Measurements from ENCODE around the gene MYO10. TPM values are rescaled to one million over a fixed set of nuclear protein-coding genes. Genes with fewer than 3 reads are reported as not detected.

MYO10 gene
- total RNA-seq, 2 donors from 2014 or later, result 24.7 to 77.0 TPM

DNA sequence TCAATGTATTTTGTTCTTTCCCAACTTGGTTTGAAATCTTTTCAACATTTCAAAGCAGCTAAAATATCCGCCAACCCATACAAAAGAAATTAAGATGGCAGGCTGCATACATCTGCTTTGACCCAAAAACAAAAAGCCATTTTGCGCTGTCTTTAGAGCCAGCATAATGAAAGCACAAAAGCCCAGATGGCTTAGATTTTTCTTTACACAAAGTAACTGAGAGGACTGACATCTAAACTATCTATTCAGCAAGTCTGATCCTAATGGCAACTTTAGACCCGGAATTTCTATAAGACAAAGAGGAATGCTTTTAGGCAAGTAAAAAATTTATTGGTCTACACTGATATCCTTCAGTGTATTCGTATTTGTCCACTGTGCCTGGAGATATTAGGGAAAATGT lies 86.3 kb downstream of the MYO10 start:
- TF ChIP-seq POLR2A (IDR thresholded peaks at IDR 0.05) (no peak), POLR2AphosphoS5 (IDR thresholded peaks at IDR 0.05) (no peak)
- TF ChIP-seq, protein P1, sequence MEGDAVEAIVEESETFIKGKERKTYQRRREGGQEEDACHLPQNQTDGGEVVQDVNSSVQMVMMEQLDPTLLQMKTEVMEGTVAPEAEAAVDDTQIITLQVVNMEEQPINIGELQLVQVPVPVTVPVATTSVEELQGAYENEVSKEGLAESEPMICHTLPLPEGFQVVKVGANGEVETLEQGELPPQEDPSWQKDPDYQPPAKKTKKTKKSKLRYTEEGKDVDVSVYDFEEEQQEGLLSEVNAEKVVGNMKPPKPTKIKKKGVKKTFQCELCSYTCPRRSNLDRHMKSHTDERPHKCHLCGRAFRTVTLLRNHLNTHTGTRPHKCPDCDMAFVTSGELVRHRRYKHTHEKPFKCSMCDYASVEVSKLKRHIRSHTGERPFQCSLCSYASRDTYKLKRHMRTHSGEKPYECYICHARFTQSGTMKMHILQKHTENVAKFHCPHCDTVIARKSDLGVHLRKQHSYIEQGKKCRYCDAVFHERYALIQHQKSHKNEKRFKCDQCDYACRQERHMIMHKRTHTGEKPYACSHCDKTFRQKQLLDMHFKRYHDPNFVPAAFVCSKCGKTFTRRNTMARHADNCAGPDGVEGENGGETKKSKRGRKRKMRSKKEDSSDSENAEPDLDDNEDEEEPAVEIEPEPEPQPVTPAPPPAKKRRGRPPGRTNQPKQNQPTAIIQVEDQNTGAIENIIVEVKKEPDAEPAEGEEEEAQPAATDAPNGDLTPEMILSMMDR (IDR thresholded peaks at IDR 0.05), result no peak
- no peak overlapping the region for H3K4me3 ChIP-seq
- no peaks in the 10 kb centered on the region for H3K9me3 ChIP-seq
- H3K27me3 ChIP-seq (replicated peaks; ENCODE audit: insufficient read depth), result no peaks in the 10 kb centered on the region
- no peaks in the 10 kb centered on the region for H3K4me1 ChIP-seq (replicated peaks)
- H3K36me3 ChIP-seq, result no peaks in the 10 kb centered on the region
- whole genome bisulfite sequencing, result 78% methylated on average over 4 of the region's 4 CpGs
- no peak overlapping the region for H3K27ac ChIP-seq
- intact Hi-C loops (cut with DNase I), result no loop called here
- DNase-seq (ENCODE audit: low spot score), result no peak

DNA sequence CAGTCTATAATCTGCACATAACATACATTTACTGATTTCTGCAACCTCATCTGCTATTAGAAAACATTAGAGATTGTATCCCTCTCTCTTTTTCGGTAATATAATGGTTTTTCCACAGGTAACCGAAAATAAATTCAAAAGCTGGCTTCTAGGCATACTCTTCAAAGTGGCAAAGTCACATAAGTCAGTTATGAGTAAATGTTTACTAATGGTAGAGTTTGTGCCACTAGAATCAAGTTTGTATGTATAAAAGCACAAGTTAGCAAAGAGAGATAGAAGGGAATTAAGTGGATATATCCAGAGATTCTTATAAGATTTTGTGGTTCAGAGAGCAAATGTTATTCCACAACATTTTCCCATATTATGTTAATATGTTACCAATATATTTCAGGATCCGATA lies 86.9 kb downstream of the MYO10 start:
- DNase-seq (ENCODE audit: low spot score), result no peak
- Histone ChIP-seq H3K4me3 (no peak overlapping the region), H3K27me3 (replicated peaks; ENCODE audit: insufficient read depth) (no peaks in the 10 kb centered on the region), H3K4me1 (replicated peaks) (no peaks in the 10 kb centered on the region), H3K36me3 (no peaks in the 10 kb centered on the region), H3K9me3 (no peaks in the 10 kb centered on the region), H3K27ac (no peak overlapping the region)
- 86% methylated on average over 3 of the region's 3 CpGs for WGBS
- no peak for TF ChIP-seq POLR2AphosphoS5 (IDR thresholded peaks at IDR 0.05)
- TF ChIP-seq, protein P1 (IDR thresholded peaks at IDR 0.05), result no peak
- no peak for TF ChIP-seq POLR2A (IDR thresholded peaks at IDR 0.05)
- intact Hi-C loops (cut with DNase I), result no loop called here

DNA sequence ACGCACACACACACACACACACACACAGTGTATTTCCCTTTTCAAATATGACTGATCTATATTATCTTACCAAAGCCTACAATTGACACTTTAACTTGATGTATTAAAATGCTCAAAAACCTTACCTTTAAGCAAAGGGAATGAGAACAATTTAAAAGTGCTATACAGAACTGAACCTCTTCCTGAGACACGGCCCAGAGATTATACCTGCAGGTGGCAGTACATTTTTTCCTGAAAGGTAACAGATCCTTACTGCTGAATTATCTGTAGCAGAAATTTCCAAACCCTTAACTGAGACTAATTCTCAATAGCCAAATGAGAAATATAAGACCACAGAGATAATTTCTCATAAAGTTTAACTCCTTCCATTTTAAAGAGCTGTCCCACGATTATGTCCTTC lies 91.1 kb downstream of the MYO10 start:
- Histone ChIP-seq H3K27me3 (replicated peaks; ENCODE audit: insufficient read depth) (no peaks in the 10 kb centered on the region), H3K4me3 (no peak overlapping the region), H3K9me3 (no peaks in the 10 kb centered on the region), H3K36me3 (no peaks in the 10 kb centered on the region), H3K4me1 (replicated peaks) (no peaks in the 10 kb centered on the region), H3K27ac (no peak overlapping the region)
- no peak for DNase-seq (ENCODE audit: low spot score)
- TF ChIP-seq POLR2AphosphoS5 (IDR thresholded peaks at IDR 0.05), result no peak
- TF ChIP-seq, protein P1 (IDR thresholded peaks at IDR 0.05), result peak in 1 of 4 experiments; percentile 18
- intact Hi-C loops (cut with DNase I), result no loop called here
- WGBS, result 81% methylated on average over 3 of the region's 3 CpGs

DNA sequence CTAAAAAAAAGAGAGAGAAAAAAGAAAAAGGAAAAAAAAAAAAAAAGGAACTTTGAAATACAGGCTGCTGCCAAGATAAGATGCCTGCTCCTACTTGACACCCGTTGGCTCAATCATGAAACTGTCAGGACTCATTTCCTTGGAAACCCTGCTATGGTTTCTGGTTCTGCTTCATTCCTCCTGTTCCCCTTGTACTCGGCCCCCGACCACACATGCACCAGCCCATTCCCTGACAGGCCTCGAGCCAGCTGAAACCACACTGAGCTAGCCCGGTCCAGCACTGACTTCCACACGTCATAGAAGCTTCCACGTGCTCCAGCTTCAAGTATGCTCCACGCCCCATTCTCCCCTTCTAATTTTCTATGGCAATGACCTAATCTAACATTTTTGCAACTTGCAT lies 93.2 kb downstream of the MYO10 start:
- no peak overlapping the region for H3K4me3 ChIP-seq
- no peaks in the 10 kb centered on the region for H3K9me3 ChIP-seq
- no peaks in the 10 kb centered on the region for H3K36me3 ChIP-seq
- H3K4me1 ChIP-seq (replicated peaks), result no peaks in the 10 kb centered on the region
- peak; percentile 26 for DNase-seq (ENCODE audit: low spot score)
- no peak overlapping the region for H3K27ac ChIP-seq
- 35% methylated on average over 8 of the region's 8 CpGs for WGBS
- H3K27me3 ChIP-seq (replicated peaks; ENCODE audit: insufficient read depth), result no peaks in the 10 kb centered on the region
- TF ChIP-seq POLR2AphosphoS5 (IDR thresholded peaks at IDR 0.05) (no peak), POLR2A (IDR thresholded peaks at IDR 0.05) (no peak)
- TF ChIP-seq, protein P1 (IDR thresholded peaks at IDR 0.05), result no peak
- intact Hi-C loops (cut with DNase I), result no loop called here

DNA sequence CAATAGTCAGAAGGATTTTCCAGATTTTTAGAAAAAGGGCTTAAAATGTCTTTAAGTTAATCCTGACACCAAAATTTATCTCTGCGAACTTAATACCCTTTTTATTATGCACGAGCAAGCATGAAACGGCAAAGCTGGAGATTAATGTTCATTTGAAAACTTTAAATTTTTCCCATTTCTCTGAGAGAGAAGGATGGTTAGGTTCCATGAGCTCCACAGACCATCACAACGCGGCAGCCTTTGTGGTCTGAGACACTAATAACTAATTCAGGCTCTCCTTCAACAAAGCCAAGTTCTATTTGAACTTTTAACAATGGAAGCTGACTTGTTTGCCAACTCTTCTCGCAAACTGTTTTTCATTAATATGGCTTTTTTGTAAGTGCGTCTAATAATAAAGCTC lies 94.7 kb downstream of the MYO10 start:
- intact Hi-C loops (cut with DNase I), result no loop called here
- Histone ChIP-seq H3K4me1 (replicated peaks) (no peaks in the 10 kb centered on the region), H3K9me3 (no peaks in the 10 kb centered on the region), H3K4me3 (no peak overlapping the region), H3K27ac (no peak overlapping the region), H3K27me3 (replicated peaks; ENCODE audit: insufficient read depth) (no peaks in the 10 kb centered on the region), H3K36me3 (no peaks in the 10 kb centered on the region)
- no peak for TF ChIP-seq POLR2A (IDR thresholded peaks at IDR 0.05)
- TF ChIP-seq POLR2AphosphoS5 (IDR thresholded peaks at IDR 0.05), result no peak
- TF ChIP-seq, protein P1 (IDR thresholded peaks at IDR 0.05), result no peak
- no peak for DNase-seq (ENCODE audit: low spot score)
- WGBS, result 30% methylated on average over 7 of the region's 7 CpGs
